Measurements from ENCODE around the gene SLC6A11.

SLC6A11 gene

DNA sequence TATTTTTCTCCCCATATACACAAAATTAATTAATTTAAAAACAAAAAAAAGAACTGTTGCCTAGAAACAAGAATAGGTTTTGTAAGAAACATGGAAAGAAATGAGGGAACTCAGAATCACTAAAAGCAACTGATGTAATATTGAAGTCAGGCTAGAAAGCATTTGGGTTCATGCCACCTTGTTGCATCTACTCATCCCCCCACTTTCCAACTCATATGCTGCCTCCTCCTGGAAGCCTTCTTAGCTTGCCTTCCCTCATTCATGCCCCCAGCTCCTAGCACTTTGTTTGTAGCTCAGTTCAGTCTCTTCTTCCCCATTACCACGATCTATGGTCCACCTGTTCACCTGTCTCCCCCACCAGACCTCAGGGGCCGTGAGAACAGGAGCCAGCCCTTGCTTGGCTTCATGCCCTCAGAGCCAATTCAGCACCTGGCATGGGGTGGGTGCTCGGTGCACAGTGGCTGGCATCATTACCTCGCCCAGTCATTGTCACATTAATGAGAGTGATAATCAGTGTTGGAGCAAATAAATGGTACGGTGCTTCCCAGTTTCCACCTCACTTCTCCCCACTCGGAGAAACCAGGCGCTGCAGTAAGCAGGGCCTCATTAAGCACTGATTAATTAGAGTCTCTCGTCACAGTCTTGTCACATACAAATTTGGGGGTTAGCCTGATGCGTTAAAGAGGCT is 114.1 kb downstream of the SLC6A11 start:
- no peak for ATAC-seq
- no peak for TF ChIP-seq ESRRG (CRISPR knock-in tag; IDR thresholded peaks at IDR 0.05)
- TF ChIP-seq CSDC2 (CRISPR knock-in tag; IDR thresholded peaks at IDR 0.05): no peak
- TF ChIP-seq ZNF8 (CRISPR knock-in tag; IDR thresholded peaks at IDR 0.05): no peak
- TF ChIP-seq ARNTL (CRISPR knock-in tag; IDR thresholded peaks at IDR 0.05; ENCODE audit: borderline replicate concordance, low read depth): no peak
- TF ChIP-seq ZNF565 (CRISPR knock-in tag; conservative IDR thresholded peaks at IDR 0.05; ENCODE audit: low read depth): no peak
- TF ChIP-seq ISL1 (CRISPR knock-in tag; IDR thresholded peaks at IDR 0.05): no peak
- TF ChIP-seq, protein P1, sequence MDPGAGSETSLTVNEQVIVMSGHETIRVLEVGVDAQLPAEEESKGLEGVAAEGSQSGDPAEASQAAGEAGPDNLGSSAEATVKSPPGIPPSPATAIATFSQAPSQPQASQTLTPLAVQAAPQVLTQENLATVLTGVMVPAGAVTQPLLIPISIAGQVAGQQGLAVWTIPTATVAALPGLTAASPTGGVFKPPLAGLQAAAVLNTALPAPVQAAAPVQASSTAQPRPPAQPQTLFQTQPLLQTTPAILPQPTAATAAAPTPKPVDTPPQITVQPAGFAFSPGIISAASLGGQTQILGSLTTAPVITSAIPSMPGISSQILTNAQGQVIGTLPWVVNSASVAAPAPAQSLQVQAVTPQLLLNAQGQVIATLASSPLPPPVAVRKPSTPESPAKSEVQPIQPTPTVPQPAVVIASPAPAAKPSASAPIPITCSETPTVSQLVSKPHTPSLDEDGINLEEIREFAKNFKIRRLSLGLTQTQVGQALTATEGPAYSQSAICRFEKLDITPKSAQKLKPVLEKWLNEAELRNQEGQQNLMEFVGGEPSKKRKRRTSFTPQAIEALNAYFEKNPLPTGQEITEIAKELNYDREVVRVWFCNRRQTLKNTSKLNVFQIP (CRISPR knock-in tag; IDR thresholded peaks at IDR 0.05; ENCODE audit: borderline replicate concordance, low read depth): no peak
- TF ChIP-seq, protein P2, sequence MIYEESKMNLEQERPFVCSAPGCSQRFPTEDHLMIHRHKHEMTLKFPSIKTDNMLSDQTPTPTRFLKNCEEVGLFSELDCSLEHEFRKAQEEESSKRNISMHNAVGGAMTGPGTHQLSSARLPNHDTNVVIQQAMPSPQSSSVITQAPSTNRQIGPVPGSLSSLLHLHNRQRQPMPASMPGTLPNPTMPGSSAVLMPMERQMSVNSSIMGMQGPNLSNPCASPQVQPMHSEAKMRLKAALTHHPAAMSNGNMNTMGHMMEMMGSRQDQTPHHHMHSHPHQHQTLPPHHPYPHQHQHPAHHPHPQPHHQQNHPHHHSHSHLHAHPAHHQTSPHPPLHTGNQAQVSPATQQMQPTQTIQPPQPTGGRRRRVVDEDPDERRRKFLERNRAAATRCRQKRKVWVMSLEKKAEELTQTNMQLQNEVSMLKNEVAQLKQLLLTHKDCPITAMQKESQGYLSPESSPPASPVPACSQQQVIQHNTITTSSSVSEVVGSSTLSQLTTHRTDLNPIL (CRISPR knock-in tag; IDR thresholded peaks at IDR 0.05; ENCODE audit: low read depth): no peak
- TF ChIP-seq PPARA (CRISPR knock-in tag; IDR thresholded peaks at IDR 0.05; ENCODE audit: borderline replicate concordance): no peak
- no peak for TF ChIP-seq BACH2 (CRISPR knock-in tag; IDR thresholded peaks at IDR 0.05; ENCODE audit: borderline replicate concordance)
- TF ChIP-seq, protein P3, sequence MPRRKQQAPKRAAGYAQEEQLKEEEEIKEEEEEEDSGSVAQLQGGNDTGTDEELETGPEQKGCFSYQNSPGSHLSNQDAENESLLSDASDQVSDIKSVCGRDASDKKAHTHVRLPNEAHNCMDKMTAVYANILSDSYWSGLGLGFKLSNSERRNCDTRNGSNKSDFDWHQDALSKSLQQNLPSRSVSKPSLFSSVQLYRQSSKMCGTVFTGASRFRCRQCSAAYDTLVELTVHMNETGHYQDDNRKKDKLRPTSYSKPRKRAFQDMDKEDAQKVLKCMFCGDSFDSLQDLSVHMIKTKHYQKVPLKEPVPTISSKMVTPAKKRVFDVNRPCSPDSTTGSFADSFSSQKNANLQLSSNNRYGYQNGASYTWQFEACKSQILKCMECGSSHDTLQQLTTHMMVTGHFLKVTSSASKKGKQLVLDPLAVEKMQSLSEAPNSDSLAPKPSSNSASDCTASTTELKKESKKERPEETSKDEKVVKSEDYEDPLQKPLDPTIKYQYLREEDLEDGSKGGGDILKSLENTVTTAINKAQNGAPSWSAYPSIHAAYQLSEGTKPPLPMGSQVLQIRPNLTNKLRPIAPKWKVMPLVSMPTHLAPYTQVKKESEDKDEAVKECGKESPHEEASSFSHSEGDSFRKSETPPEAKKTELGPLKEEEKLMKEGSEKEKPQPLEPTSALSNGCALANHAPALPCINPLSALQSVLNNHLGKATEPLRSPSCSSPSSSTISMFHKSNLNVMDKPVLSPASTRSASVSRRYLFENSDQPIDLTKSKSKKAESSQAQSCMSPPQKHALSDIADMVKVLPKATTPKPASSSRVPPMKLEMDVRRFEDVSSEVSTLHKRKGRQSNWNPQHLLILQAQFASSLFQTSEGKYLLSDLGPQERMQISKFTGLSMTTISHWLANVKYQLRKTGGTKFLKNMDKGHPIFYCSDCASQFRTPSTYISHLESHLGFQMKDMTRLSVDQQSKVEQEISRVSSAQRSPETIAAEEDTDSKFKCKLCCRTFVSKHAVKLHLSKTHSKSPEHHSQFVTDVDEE (CRISPR knock-in tag; IDR thresholded peaks at IDR 0.05): no peak
- no peak for TF ChIP-seq SNAI2 (CRISPR knock-in tag; IDR thresholded peaks at IDR 0.05)
- TF ChIP-seq TCF4 (CRISPR knock-in tag; IDR thresholded peaks at IDR 0.05; ENCODE audit: borderline replicate concordance): no peak
- TF ChIP-seq ZFP30 (CRISPR knock-in tag; IDR thresholded peaks at IDR 0.05): no peak
- TF ChIP-seq, protein P4, sequence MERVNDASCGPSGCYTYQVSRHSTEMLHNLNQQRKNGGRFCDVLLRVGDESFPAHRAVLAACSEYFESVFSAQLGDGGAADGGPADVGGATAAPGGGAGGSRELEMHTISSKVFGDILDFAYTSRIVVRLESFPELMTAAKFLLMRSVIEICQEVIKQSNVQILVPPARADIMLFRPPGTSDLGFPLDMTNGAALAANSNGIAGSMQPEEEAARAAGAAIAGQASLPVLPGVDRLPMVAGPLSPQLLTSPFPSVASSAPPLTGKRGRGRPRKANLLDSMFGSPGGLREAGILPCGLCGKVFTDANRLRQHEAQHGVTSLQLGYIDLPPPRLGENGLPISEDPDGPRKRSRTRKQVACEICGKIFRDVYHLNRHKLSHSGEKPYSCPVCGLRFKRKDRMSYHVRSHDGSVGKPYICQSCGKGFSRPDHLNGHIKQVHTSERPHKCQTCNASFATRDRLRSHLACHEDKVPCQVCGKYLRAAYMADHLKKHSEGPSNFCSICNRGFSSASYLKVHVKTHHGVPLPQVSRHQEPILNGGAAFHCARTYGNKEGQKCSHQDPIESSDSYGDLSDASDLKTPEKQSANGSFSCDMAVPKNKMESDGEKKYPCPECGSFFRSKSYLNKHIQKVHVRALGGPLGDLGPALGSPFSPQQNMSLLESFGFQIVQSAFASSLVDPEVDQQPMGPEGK (CRISPR knock-in tag; IDR thresholded peaks at IDR 0.05; ENCODE audit: borderline replicate concordance): no peak

DNA sequence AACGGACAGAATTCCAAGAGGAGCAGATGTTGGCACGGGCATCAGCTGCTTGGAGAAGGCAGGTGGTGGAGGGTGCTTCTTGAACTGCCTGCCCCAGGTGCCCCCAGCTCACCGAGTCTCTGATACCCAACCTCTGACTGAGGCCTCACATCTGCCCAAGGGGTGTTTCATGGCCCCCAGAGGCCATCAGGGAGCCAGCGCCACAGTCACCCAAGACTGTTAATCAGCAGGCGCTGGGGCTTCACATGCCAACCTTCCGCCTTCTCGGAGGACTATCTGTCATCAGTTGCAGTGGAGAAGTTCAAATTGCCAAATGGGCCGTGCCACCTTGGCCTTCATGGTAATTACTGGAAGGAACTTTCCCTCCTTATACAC is 114.6 kb downstream of the SLC6A11 start:
- TF ChIP-seq, protein P5, sequence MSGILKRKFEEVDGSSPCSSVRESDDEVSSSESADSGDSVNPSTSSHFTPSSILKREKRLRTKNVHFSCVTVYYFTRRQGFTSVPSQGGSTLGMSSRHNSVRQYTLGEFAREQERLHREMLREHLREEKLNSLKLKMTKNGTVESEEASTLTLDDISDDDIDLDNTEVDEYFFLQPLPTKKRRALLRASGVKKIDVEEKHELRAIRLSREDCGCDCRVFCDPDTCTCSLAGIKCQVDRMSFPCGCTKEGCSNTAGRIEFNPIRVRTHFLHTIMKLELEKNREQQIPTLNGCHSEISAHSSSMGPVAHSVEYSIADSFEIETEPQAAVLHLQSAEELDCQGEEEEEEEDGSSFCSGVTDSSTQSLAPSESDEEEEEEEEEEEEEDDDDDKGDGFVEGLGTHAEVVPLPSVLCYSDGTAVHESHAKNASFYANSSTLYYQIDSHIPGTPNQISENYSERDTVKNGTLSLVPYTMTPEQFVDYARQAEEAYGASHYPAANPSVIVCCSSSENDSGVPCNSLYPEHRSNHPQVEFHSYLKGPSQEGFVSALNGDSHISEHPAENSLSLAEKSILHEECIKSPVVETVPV (CRISPR knock-in tag; IDR thresholded peaks at IDR 0.05): no peak
- TF ChIP-seq SNAI2 (CRISPR knock-in tag; IDR thresholded peaks at IDR 0.05) (no peak), CSDC2 (CRISPR knock-in tag; IDR thresholded peaks at IDR 0.05) (no peak), TCF4 (CRISPR knock-in tag; IDR thresholded peaks at IDR 0.05; ENCODE audit: borderline replicate concordance) (no peak)
- no peak for ATAC-seq

DNA sequence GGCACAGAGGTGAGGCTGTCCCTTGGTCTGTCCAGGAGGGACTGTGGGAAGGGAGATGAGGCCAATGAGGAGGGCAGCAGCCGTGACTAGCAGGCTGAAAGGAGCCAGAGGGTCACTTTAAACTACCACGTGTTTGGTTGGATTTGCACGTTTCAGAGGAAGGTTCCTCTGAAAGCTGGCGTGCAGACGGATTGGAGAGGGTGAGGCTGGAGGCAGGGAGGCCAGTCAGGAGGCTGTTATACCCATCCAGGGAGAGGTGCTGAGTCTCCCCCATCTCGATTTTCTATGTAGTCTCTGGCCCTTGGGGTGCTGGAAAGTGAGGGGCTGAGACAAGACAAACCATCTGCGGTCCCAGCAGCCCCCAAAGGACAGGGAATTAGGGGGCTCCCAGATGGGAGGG is 116.6 kb downstream of the SLC6A11 start:
- TF ChIP-seq ZNF70 (CRISPR knock-in tag; IDR thresholded peaks at IDR 0.05) (no peak), SNAI2 (CRISPR knock-in tag; IDR thresholded peaks at IDR 0.05) (no peak), ESRRG (CRISPR knock-in tag; IDR thresholded peaks at IDR 0.05) (no peak), ZC3H10 (CRISPR knock-in tag; IDR thresholded peaks at IDR 0.05) (no peak), TCF4 (CRISPR knock-in tag; IDR thresholded peaks at IDR 0.05; ENCODE audit: borderline replicate concordance) (no peak), RARB (CRISPR knock-in tag; IDR thresholded peaks at IDR 0.05) (no peak)
- ATAC-seq: no peak

Data from SK-N-SH treated with all-trans-retinoic acid at 6 μM for 48 hours (cell line).